Measurements from ENCODE around the gene SOCS6. TPM values are rescaled to one million over a fixed set of nuclear protein-coding genes. Genes with fewer than 3 reads are reported as not detected.

SOCS6 gene
- total and polyA plus RNA-seq, 2 of the 13 experiments (the other 11 are each of a cell fraction or from before 2014, with no cell fraction given) = 18.6 to 38.3 TPM

GRCh38 chr18:70376914-70377258 lies 88.0 kb downstream of the SOCS6 start (continued):
- TF ChIP-seq, protein P1, sequence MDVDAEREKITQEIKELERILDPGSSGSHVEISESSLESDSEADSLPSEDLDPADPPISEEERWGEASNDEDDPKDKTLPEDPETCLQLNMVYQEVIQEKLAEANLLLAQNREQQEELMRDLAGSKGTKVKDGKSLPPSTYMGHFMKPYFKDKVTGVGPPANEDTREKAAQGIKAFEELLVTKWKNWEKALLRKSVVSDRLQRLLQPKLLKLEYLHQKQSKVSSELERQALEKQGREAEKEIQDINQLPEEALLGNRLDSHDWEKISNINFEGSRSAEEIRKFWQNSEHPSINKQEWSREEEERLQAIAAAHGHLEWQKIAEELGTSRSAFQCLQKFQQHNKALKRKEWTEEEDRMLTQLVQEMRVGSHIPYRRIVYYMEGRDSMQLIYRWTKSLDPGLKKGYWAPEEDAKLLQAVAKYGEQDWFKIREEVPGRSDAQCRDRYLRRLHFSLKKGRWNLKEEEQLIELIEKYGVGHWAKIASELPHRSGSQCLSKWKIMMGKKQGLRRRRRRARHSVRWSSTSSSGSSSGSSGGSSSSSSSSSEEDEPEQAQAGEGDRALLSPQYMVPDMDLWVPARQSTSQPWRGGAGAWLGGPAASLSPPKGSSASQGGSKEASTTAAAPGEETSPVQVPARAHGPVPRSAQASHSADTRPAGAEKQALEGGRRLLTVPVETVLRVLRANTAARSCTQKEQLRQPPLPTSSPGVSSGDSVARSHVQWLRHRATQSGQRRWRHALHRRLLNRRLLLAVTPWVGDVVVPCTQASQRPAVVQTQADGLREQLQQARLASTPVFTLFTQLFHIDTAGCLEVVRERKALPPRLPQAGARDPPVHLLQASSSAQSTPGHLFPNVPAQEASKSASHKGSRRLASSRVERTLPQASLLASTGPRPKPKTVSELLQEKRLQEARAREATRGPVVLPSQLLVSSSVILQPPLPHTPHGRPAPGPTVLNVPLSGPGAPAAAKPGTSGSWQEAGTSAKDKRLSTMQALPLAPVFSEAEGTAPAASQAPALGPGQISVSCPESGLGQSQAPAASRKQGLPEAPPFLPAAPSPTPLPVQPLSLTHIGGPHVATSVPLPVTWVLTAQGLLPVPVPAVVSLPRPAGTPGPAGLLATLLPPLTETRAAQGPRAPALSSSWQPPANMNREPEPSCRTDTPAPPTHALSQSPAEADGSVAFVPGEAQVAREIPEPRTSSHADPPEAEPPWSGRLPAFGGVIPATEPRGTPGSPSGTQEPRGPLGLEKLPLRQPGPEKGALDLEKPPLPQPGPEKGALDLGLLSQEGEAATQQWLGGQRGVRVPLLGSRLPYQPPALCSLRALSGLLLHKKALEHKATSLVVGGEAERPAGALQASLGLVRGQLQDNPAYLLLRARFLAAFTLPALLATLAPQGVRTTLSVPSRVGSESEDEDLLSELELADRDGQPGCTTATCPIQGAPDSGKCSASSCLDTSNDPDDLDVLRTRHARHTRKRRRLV (CRISPR knock-in tag; IDR thresholded peaks at IDR 0.05) = no peak
- TF ChIP-seq ZNF557 (CRISPR knock-in tag; IDR thresholded peaks at IDR 0.05) (no peak), ZNF331 (CRISPR knock-in tag; IDR thresholded peaks at IDR 0.05) (peak; percentile 74), GZF1 (CRISPR knock-in tag; IDR thresholded peaks at IDR 0.05) (no peak), FLYWCH1 (CRISPR knock-in tag; IDR thresholded peaks at IDR 0.05) (no peak), MNT (IDR thresholded peaks at IDR 0.05) (0 out of 2 replicates have a peak, but pooled peaks have one; percentile 9), NCOA5 (CRISPR knock-in tag; IDR thresholded peaks at IDR 0.05) (no peak), ZC3H13 (CRISPR knock-in tag; IDR thresholded peaks at IDR 0.05) (no peak), ZFP41 (CRISPR knock-in tag; IDR thresholded peaks at IDR 0.05; ENCODE audit: borderline replicate concordance) (no peak), ZFP91 (CRISPR knock-in tag; IDR thresholded peaks at IDR 0.05; ENCODE audit: borderline replicate concordance) (no peak), ZNF75D (CRISPR knock-in tag; IDR thresholded peaks at IDR 0.05; ENCODE audit: borderline replicate concordance) (no peak), YY1 (IDR thresholded peaks at IDR 0.05; ENCODE audit: insufficient read depth, insufficient replicate concordance, low read depth, low read length) (peak; percentile 24), NR2F6 (IDR thresholded peaks at IDR 0.05) (no peak), NR2F6 (CRISPR knock-in tag; IDR thresholded peaks at IDR 0.05) (peak; percentile 71), ZNF792 (CRISPR knock-in tag; IDR thresholded peaks at IDR 0.05) (peak; percentile 79), TSC22D2 (CRISPR knock-in tag; IDR thresholded peaks at IDR 0.05; ENCODE audit: borderline replicate concordance) (no peak), ZNF513 (CRISPR knock-in tag; conservative IDR thresholded peaks at IDR 0.05) (no peak), ZBTB7A (CRISPR knock-in tag; IDR thresholded peaks at IDR 0.05) (no peak)
- TF ChIP-seq, protein P2, sequence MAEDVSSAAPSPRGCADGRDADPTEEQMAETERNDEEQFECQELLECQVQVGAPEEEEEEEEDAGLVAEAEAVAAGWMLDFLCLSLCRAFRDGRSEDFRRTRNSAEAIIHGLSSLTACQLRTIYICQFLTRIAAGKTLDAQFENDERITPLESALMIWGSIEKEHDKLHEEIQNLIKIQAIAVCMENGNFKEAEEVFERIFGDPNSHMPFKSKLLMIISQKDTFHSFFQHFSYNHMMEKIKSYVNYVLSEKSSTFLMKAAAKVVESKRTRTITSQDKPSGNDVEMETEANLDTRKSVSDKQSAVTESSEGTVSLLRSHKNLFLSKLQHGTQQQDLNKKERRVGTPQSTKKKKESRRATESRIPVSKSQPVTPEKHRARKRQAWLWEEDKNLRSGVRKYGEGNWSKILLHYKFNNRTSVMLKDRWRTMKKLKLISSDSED (CRISPR knock-in tag; IDR thresholded peaks at IDR 0.05) = no peak
- TF ChIP-seq, protein P3, sequence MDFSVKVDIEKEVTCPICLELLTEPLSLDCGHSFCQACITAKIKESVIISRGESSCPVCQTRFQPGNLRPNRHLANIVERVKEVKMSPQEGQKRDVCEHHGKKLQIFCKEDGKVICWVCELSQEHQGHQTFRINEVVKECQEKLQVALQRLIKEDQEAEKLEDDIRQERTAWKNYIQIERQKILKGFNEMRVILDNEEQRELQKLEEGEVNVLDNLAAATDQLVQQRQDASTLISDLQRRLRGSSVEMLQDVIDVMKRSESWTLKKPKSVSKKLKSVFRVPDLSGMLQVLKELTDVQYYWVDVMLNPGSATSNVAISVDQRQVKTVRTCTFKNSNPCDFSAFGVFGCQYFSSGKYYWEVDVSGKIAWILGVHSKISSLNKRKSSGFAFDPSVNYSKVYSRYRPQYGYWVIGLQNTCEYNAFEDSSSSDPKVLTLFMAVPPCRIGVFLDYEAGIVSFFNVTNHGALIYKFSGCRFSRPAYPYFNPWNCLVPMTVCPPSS (IDR thresholded peaks at IDR 0.05) = no peak

Measured in HepG2 (cell line).